ENCODE results near the gene HIP1R.
"Not testable (repeated sequence)": the region's sequence is repeated elsewhere in the genome, so short reads cannot be mapped to it uniquely, and the experiment has no call there.

Gene HIP1R, protein sequence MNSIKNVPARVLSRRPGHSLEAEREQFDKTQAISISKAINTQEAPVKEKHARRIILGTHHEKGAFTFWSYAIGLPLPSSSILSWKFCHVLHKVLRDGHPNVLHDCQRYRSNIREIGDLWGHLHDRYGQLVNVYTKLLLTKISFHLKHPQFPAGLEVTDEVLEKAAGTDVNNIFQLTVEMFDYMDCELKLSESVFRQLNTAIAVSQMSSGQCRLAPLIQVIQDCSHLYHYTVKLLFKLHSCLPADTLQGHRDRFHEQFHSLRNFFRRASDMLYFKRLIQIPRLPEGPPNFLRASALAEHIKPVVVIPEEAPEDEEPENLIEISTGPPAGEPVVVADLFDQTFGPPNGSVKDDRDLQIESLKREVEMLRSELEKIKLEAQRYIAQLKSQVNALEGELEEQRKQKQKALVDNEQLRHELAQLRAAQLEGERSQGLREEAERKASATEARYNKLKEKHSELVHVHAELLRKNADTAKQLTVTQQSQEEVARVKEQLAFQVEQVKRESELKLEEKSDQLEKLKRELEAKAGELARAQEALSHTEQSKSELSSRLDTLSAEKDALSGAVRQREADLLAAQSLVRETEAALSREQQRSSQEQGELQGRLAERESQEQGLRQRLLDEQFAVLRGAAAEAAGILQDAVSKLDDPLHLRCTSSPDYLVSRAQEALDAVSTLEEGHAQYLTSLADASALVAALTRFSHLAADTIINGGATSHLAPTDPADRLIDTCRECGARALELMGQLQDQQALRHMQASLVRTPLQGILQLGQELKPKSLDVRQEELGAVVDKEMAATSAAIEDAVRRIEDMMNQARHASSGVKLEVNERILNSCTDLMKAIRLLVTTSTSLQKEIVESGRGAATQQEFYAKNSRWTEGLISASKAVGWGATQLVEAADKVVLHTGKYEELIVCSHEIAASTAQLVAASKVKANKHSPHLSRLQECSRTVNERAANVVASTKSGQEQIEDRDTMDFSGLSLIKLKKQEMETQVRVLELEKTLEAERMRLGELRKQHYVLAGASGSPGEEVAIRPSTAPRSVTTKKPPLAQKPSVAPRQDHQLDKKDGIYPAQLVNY

DNA sequence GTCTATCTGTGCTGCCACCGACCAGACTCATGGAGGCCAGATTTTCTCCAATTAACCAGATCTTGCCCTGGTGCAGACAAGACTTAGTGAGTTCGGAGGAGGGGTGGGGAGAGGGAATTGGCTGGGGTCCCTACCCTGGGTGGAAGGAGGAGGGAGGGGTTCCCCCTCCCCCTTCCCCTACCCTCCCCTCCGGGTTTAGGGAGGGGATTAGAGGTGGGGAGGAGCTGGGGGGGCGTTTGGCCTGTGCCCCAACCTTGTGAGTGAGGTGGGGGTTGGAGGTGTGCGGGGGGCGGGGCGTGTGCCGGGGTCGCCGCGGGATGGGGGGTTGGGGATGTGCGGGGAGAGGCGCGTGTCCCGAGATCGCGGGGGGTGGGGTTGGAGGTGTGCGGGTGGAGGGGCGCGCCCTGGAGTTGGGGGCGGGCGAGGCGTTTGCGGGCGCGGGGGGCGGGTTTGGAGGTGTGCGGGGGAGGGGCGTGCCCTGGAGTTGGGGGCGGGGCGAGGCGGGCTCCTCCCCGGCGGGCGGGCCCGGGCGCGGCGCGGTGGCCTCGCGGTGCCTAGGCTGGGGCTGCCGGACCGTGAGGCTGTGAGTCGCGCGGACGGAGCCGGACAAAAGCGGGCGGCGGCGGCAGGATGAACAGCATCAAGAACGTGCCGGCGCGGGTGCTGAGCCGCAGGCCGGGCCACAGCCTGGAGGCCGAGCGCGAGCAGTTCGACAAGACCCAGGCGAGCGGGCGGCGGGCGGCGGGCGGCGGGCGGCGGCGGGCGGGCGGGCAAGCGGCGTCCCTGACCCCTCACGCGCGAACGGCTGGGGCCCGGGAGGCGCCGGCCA, at the start of gene HIP1R:
Gene HIP1R, plus strand, starts transcription at position 537 of the 829 bp plus-strand sequence. Its CDS starts 94 bp downstream, at position 631.
- DNase-seq (ENCODE audit: low spot score) = peak; percentile 60

DNA sequence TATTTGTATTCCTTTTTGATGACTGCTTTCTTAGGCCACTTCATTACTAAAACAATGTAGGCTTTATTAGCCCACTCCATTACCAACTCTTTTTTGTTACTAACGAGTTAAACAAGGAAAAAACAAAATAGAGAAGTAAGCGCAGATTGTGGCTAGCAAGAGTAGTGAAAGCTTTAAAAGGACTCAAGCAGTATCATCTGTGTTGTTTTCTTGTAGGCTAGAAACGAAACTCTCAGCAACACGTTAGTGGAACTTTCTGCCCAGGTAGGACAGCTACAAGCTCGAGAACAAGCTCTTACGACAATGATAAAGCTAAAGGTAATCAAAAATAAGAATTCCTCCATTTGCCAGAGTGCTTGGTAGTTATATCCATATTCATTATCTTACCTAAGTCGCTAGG, 49.8 kb upstream of the HIP1R start:
- no peak for DNase-seq (ENCODE audit: low spot score)

DNA sequence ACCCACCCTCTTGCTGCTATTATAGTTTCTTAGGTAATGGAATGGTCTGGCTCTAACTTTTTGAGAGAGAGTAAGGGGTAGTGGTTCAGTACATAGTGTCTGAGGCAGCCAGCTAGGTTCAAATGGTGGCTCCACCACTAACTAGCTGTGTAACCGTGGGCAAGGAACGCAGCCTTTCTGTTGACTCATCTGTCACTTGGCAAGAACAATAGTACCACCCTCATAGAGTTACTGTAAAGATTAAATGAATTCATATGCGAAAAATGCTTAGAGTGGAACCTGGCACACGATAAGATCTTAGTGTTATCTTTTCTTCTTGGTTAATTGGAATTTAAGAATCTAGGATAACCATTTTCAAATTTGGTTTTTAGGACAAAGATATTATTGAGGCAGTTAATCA, 46.9 kb upstream of the HIP1R start:
- no peak for DNase-seq (ENCODE audit: low spot score)

DNA sequence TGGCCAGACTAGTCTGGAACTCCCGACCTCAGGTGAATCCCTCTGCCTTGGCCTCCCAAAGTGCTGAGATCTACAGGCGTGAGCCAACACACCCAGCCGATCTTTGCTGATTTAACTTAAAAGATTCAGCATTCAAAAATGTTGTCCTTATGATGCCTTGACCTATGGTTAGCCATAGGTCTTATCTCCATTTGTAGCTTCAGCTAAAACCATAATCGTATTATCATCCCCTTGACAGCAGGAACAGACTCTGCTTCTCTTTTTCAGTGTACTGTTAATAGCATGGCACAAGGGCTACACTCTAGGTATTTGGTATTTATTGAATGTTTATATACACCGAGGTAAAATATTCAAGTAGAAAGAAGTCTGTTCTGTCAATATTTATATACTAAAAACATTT, 45.6 kb upstream of the HIP1R start:
- no peak for DNase-seq (ENCODE audit: low spot score)

DNA sequence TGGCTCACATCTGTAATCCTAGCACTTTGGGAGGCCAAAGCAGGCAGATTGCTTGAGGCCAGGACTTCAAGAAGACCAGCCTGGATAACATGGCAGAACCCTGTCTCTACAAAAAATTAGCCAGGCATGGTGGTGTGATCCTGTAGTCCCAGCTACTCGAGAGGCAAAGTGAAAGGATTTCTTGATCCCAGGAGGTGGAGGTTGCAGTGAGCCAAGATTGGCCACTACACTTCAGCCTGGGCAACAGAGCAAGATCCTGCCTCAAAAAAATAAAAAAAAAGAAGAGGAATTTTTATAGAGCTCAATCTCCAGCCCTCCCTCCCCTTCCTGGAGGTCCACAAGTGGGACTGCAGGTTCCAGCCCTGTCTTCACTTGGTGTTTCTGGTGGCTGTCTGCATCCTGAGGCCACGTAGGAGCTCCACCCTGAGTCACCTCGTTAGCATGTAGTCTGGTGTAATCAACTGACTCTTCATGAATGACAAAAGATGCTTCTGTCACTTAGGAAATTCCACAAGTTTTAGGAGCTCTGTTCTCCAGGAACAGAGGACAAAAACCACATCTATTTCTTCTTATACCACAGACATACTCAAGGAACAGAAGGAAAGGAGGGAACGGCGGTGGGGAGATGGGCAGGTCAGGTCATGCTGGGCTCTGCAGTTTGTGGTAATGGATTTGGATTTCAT, 44.7 kb upstream of the HIP1R start:
- no peak for DNase-seq (ENCODE audit: low spot score)

DNA sequence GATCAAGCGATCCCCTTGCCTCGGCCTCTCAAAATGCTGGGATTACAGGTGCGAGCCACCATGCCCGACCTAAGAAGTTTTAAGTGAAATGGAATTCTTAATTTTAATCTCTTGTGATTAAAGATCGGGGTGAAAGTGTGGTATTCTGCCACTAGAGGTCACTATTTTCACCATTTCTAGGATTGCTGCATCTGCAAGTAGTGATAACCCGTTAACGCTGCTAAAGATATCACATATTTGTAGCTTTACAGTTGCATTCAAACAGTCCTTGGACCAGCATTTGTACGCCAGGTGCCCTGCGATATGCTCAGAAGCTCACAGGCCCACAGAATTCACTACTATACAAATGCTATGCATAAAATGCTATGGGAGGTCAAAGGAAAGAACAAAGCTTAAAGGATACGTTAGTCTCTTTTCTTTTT, 41.6 kb upstream of the HIP1R start:
- DNase-seq (ENCODE audit: low spot score) = peak; percentile 51

DNA sequence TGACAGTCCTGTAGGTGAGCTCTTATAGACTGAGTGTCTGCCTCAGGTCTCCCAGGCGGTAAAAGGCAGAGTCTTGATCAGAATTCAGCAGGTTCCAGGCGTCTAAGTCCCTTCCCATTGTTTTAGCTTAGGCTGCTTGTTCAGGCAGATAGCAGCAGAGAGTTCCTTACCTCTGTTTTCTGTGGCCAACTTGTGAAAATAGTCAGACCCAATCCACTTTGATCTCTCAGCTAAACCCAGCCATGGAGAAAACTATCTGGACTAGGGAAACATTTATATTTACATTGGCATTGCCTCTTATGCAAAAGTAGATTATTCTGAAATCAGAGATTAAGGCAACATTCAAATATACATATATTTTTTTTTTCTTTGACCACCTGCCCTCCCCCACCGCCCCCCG, 39.5 kb upstream of the HIP1R start:
- DNase-seq (ENCODE audit: low spot score) = no peak

DNA sequence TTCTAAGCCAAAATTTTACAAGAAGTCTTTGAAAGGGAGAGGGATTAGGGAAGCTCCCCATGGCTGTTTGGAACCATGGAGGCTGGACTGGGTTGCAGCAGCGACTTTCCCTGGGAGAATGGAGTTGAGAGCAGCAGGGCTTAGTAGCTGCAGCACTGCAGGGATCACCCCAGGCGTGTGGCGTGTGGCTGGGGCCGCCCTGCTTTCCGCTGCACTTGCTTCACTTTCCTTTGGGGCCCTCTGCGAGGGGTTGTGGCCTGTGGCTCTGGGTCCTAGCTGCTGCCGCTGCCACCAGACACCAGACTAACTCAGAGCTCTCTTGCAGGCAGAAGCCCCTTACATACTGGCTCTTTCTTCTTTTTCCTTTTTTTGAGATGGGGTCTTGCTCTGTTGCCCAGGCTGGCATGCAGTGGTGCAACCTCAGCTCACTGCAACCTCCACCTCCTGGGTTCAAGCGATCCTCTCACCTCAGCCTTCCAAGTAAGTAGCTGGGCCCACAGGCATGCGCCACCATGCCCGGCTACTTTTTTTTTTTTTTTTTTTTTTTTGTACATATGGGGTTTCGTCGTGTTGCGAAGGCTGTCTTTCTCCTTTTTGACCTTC, 35.5 kb upstream of the HIP1R start:
- DNase-seq (ENCODE audit: low spot score) = no peak

DNA sequence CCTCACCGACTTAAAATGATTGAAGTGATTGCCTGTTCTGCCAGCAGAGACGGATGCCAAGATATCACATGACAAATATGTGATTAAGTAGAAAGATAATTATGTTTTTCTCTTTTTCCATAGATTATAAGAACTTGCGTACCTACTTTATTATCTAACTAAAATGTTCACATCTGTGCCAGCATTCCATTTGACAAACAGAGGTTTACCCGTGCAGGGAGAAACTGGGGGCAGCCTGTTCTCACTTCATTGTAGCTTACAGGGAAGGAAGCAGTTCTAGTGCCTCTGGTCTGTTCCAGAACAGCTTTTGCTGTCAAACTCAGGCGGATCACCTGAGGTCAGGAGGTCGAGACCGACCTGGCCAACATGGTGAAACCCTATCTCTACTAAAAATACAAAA, 31.3 kb upstream of the HIP1R start:
- no peak for DNase-seq (ENCODE audit: low spot score)

DNA sequence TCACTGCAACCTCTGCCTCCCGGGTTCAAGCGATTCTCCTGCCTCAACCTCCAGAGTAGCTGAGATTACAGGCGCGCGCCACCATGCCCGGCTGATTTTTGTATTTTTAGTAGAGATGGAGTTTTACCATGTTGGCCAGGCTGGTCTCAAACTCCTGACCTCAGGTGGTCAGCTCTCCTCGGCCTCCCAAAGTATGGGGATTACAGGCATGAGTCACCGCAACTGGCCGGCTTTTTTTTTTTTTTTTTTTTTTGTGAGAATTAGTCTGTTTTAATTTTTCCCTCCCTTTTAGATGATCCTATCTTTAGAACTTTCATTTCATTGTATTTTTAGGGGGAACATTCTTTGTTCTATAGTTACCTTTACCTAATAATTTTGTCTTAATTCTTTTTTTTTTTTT, 30.3 kb upstream of the HIP1R start:
- not testable (repeated sequence) for DNase-seq (ENCODE audit: low spot score)

DNA sequence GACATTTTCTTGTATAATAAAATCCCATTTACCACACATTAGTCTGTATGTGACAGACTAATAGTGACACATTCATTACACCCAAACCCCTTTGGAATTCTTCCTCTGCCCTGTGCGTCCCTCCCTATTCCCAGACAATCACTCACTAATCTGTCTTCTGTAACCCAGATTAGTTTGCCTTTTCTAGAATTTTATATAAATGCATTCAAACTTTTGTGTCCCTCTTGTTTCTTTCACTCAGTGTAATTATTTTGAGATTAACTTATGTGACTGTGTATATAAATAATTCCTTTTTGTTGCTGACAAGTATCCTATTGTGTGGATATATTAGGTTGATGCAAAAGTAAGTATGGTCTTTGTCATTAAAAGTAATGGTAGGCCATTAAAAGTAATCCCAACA, 27.6 kb upstream of the HIP1R start:
- DNase-seq (ENCODE audit: low spot score) = no peak

DNA sequence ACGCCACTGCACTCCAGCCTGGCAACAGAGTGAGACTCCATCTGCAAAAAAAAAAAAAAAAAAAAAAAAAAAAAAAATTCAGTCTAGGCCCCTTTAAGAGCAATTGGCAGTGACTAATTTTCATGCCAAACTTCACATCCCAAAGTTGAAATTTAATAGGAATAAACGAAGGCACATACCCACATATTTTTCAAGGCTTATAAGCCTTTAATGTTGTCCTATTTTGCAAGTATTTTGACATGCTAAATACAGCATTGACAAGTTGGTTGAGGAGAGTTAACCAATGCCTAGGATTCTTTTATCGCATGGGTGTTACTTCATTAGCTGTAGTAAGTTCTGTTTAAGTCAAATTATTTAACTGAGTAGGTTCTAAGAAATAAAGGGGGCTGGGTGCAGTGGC, 23.5 kb upstream of the HIP1R start:
- DNase-seq (ENCODE audit: low spot score) = no peak

DNA sequence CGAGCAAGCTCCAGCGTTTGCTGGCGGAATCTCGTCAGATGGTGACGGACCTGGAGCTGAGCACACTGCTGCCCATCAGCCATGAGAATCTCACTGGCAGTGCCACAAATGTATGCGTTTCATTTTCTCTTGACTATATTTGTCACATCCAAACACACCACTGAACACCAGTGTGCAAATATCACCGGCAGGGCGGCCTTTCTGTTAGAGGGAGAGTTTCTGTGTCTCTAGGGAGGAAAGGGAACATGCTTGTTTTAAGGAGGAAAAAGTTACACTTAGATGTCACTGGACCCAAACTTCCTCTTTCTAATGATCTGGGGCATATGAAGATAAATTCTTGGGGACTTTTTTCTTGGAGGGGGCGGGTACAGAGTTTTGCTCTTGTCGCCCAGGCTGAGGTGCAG, 21.9 kb upstream of the HIP1R start:
- DNase-seq (ENCODE audit: low spot score) = no peak

DNA sequence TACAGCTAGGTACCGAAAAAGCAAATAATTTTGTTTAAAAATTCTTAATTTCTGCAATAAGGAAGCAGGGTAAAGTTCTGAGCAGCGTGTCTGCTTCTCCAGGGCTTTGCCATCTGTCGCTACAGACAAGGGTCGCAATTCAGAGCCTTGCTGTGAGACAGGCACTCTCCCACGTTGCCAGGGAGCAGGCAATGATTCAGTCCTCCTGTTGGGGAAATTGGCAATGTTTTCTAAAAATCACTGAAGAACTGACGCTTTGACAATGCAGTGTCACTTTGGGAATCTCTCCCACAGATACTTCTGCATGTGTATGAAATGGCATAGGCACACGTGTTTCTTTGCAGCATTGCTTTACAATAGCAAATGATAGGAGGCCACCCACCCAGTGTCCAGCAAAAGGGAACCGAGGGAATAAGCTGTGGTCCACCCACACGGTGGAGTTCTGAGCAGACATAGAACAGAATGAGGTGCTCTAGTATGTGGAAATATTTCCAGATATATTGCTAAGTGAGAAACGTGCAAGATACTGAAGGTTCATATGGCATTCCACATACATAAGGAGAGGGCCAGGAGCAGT, 16.0 kb upstream of the HIP1R start:
- no peak for DNase-seq (ENCODE audit: low spot score)

DNA sequence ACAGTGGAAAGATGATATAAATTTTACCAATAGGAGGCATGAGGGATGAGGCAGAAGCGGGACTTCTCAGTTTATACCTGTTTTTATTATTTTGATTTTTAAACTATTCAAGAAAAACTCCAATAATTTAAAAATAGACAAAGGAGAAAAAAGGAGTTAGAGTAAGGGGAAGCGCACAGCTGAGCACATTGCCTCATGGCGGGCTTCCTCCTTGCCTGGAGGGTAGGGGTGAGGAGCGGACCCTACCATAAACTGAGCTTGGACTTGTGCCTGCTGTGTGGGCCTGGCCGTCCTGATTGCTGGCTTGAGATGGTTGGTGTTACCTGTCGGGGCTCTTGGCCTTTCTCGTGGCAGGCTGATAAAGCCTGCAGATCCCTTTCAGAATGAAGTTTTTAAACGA, 15.1 kb upstream of the HIP1R start:
- no peak for DNase-seq (ENCODE audit: low spot score)

DNA sequence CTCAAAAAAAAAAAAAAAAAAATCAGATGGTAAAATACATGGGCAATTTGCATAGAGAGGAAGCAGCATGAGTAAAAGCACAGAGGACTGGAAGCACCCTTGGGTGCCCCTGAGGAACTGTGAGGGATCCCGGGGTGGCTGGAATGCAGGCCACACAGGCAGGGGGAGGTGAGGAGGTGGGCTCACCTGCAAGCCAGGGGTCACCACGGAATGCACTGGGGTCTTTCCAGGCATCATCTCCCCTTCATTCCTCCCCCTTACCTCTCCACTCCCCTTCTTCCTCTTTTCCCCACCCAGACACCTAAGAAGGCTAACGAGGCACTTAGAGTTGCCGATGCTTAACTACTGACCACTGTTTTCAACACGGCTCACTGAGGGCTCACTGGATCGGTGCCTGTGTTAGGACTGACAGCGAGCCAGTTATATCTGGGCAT, 14.4 kb upstream of the HIP1R start:
- no peak for DNase-seq (ENCODE audit: low spot score)

DNA sequence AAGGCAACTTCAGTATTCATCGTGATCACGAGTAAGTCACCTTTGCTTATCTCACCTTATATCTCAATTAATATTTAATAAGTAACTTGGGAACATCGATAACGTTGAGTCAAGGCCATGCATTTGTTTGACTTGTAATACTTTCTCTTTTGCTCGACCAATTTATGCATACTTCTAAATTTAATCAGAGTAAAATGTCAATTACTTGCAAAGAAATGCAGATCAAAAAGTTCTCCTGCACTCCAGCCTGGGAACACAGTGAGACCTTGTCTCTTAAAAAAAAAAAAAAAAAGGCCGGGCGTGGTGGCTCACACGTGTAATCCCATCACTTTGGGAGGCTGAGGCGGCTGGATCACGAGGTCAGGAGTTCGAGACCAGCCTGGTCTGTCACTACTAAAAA, 11.8 kb upstream of the HIP1R start:
- DNase-seq (ENCODE audit: low spot score) = no peak

DNA sequence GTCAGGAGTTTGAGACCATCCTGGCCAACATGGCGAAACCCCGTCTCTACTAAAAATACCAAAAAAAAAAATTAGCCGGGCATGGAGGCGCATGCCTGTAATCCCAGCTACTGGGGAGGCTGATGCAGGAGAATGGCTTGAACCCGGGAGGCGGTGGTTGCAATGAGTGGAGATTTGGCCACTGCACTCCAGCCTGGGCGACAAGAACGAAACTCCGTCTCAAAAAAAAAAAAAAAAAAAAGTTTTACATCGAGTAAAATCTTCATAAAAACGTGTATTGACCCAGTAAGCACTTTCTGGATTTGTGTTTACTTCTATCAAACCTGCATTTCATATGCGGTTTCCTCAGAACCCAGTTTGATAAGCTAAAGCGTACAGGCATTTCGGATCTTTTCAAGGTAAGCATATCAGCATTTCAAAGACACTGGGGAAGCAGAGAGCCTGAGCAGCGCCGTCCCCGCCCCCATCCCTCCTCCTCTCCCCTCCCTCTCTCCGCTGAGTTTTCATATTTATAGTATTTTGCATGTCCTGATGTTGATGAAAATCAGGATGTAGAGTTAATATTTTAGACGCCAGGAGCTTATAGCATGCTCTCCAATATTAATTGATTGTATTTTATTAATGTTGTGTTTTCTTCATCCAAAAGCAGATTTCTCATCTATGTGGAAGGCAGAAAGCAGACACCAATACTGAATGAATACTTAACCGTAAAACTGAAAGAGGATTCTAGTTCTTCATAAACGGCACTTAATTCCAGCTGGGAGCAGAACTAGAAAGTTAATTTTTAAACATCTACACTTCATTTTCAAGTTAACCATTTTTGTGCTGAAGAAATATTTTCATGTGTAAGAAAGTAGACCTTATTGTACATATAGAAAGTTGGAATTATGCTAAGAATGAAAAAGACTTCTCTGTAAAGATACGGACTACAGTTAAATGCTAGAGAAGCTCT, 9.2 kb upstream of the HIP1R start:
- DNase-seq (ENCODE audit: low spot score) = no peak

DNA sequence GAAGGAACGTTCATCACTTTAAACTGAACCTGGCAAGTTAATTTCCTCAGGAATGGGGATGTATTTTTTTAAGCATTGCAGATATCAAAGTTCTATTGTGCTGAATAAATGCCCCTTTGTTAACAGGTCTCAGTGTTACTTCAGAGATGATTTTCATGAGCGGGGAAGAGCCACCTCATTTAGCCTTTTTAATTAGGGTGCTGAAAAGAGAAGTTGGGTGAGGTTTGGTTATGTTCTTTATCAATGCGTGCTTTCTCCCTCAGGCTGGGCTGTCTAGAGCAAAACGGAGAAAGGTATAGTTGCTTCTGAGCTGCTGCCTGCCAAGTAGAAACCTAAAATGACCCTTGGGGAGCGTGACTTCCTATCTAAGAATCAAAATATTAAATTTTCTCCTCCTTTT, 8.0 kb upstream of the HIP1R start:
- no peak for DNase-seq (ENCODE audit: low spot score)
